Fibroblast of skin of scalp (primary cell): ENCODE data around the gene FXYD5.
A peak's percentile ranks its signal among the peaks of the same experiment; 100 is the strongest.

ENCODE experiments used
- DNase-seq: peaks from one replicate; pipeline ENCODE4 v3.0.0-alpha.2; 2013

FXYD5 gene

GRCh38 chr19:35157431-35157830 lies 2.9 kb downstream of the FXYD5 start:
- no peak for DNase-seq

DNA sequence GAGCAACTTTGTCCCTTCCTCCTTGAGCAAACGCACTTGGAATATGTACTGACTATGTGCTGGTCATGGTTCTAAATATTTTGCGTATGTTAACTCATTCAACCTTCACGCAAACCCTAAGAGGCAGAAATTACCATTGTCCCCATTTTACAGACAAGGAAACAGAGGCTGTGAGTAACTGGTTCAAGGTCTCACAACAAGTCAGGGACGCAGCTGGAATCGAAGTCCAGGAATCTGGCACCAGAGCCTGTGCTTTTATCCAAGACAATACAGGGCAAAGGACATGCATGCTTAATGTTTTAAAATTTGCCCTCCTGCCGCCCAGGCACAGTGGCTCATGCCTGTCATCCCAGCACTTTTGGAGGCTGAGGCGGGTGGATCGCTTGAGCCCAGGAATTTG lies 5.1 kb downstream of the FXYD5 start:
- DNase-seq = no peak

- DNase-seq = no peak
These were observed 6.3 kb downstream of the FXYD5 start for GRCh38 chr19:35160629-35161433.

- no peak for DNase-seq
These were observed 6.9 kb downstream of the FXYD5 start for GRCh38 chr19:35161434-35161743.

GRCh38 chr19:35162471-35163326 lies 8.2 kb downstream of the FXYD5 start:
- DNase-seq = peak; percentile 85

- DNase-seq = no peak
These were observed 9.9 kb downstream of the FXYD5 start for GRCh38 chr19:35164418-35164817.

GRCh38 chr19:35165200-35166058 lies 10.9 kb downstream of the FXYD5 start:
- no peak for DNase-seq

DNA sequence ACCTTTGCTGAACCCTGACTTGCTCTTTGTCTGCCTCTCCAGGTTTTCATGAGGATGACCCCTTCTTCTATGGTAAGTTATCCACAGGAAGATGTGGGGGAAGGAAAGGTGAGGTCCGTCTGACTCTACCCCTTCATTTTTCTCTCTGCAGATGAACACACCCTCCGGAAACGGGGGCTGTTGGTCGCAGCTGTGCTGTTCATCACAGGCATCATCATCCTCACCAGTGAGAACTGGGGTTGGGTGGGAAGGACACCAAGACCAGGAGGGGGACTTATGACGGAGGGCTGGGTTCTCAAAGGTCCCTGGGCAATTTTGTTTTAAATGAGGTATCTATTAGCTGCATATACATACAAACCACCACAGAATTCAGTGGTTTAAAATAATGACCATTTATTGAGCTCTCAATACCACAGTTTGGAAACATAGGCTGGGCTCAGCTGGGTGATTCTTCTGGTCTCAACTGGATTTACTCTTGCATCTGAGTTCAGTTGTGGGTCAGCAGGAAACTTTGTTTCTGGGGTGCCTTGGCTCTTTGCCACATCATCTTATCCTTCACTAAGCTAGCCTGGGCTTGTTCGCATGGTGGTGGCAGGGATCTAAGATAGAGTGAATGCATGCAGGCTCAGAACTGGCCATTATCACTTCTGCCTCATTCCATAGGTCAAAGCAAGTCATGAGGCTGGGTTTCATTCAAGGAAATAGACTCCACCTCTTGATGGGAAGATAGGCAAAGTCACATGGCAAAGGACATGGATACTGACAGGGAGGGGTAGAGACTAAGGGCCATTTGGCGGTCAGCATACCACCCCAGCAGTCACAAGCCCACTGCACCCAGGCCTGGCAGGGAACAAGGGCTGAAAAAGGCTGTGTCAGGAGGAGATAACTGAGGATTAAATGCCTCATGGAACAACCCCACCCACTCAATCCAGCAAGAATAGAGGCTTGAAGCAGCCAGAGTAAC lies 11.8 kb downstream of the FXYD5 start:
- DNase-seq = no peak

DNA sequence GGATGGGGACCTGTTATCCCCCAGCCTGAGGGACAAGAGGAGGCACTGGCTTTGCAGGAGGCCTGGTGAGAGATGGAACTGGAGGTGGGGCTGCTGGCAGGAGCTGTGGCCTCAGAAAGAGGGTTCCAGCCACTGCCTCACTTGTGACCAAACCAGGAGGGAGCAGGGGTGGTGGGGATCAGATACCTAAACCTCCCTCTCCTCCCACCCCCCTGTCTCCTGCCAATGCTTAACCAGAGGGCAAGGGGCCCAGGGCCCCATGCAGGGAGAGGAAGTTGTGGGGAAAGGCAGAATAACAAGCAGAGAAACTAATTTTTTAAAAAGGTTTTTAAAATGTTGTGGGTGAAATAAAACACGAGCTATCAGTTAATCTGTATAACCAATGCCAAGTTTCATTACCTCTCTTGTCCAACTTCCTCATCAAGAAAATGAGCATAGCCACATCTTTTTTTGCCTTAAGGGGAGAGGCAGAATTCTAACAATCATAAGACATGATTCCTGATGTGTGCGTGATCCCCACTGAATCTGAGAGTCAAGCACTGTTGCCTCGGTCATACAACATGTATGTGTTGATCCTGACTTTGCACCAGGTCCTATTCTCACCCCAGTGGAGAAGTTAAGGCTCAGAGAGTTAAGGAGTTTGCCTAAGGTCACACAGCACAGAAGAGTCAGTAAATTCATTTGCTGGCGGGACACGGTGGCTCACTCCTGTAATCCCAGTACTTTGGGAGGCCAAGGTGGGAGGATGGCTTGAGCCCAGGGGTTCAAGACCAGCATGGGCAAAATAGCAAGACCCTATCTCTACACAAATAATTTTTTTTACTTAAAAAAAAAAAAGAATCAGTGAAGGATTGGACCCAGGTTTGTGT lies 12.9 kb downstream of the FXYD5 start:
- DNase-seq = no peak

GRCh38 chr19:35168196-35168595 lies 13.7 kb downstream of the FXYD5 start:
- no peak for DNase-seq

DNA sequence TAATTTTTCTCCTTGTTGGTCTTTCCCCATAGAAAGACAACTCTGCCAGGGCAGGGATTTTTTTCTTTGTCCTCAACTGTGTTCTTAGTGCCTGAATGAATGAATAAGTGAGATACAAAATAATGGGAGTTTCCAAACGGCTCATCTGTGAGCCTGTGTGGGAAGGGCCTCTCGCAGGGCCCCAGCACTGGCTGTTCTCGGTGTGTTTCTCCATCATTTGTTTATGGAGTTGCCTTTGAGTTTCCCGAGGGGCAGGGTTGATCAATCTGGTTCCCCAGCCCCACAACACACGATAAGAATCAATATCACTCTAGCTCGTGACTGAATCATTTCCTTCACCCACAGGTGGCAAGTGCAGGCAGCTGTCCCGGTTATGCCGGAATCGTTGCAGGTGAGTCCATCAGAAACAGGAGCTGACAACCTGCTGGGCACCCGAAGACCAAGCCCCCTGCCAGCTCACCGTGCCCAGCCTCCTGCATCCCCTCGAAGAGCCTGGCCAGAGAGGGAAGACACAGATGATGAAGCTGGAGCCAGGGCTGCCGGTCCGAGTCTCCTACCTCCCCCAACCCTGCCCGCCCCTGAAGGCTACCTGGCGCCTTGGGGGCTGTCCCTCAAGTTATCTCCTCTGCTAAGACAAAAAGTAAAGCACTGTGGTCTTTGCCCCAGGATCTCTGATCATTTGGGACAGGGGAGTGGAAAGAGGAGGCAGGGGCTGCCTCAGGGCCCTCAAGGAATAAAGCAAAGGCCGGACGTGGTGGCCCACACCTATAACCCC lies 14.9 kb downstream of the FXYD5 start:
- DNase-seq = no peak

DNA sequence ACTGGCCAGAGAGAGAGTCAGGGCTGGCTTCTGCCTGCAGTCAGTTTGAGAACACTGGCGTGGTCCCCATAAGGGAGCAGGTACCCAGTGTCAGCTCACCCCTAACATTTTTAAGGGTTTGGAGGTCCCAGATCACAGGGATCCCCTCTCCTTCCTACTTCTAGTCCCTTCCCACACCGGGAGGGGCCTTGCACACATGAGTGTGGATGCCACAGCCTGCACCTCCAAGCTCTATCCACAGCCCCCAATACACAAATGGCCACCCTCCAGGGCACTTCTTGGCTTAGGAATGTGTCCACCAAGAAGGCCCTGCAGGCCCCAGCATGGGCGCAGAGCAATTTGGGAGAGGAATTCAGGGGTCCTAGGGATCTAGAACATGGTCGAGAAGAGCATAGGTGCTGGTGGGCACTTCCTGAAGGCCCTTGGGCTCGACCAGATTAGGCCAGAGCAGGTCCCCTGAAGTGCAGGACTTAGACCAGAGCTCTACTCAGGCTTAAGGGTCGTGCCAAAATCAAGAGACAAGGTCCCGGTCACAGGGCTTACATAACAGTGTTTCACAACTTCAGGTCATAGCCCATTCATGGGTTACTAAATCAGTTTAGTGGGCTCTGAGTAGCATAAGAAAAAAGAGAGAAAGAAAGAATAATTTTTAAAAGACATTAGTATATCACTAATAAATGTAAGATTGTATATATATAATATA lies 16.0 kb downstream of the FXYD5 start:
- no peak for DNase-seq

DNA sequence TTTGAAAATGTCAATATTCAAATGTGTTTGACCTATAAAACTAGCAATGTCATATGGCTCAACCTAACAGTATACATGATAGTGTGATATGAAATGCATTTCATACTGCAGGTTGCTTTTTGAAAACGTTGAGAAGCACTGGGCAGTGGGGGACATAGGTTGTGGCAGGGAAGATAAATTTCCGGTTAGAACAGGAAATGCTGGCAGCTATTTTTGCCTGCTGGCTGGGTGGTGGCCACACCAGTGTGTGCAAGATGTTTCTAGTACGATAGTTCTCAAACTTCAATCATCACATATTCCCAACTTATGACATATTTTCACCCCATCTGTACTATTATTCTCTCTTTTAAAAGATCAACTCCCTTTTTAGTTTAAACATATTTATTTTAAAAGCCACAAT lies 17.2 kb downstream of the FXYD5 start:
- no peak for DNase-seq

DNA sequence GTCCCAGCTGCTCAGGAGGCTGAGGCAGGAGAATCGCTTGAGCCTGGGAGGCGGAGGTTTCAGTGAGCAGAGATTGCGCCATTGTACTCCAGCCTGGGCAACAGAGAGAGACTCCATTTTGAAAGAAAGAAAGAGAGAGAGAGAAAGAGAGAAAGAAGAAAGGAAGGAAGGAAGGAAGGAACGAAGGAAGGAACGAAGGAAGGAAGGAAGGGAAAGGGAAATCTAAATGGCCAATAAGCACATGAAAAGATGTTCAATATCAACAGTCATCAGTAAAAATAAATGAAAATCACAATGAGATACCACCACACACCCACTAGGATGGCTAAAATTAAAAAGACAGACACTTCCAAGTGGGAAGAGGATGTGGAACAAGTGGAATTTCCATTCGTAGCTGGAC lies 19.7 kb downstream of the FXYD5 start:
- no peak for DNase-seq

- no peak for DNase-seq
These were observed 21.6 kb downstream of the FXYD5 start for GRCh38 chr19:35176181-35176570.

DNA sequence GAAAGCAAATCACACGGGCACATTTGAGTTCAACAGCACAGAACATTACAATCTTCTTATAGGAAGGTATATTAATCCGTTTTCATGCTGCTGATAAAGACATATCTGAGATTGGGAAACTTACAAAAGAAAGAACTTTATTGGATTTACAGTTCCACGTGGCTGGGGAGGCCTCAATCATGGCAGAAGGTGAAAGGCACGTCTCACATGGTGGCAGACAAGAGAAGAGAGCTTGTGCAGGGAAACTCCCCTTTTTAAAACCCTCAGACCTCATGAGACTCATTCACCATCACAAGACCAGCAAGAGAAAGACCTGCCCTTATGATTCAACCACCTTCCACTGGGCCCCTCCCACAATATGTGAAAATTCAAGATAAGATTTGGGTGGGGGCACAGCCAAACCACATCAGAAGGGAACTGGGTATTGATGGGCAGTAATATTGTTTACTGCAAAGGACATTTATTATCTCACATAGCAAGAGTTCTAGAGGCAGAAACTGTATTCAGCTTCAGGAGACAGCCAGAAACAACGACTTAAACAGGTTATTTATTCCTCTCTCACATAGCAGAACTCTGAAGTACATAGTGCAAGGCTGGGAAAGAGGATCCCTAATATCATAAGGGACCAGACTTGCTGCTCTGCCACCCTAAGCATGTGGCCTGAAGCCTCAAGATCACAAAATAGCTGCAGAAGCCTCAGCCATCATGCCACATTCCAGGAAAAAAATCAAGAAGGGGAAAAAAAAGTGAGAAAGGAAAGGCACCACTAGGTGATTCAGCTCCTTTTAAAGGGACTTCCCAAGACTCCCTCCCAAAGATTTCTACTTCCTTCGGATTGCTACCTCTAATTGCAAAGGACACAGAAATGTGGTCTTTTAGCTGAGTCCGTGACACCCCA lies 23.1 kb downstream of the FXYD5 start:
- DNase-seq = no peak

- no peak for DNase-seq
These were observed 24.2 kb downstream of the FXYD5 start for GRCh38 chr19:35178701-35179100.

DNA sequence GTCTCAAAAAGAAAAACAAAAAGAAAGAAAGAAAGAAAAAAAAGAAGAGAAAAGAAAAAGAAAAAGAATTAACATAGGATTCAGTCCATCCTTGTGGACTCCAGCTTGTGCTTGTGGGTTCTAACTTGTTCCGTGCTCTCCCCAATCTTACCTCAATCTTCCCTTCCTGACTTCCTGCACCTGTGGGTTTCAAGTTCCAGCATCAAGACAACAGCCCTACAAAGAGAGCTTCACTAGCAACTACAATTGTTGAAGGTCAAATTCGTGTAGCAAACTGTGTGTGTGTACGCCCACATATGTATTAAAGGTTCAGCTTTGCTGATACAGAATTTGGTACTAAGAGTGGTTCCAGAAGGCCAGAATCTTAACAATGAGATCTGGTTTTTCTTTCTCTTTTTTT lies 25.3 kb downstream of the FXYD5 start:
- no peak for DNase-seq
